NAMALWA (cell line): Measurements from ENCODE around the gene FOXRED1.
A peak's percentile ranks its signal among the peaks of the same experiment; 100 is the strongest.

Experiments used
- DNase-seq: peaks from one replicate; pipeline ENCODE4 v3.0.0-alpha.2; 2015; ENCODE audit warnings: low spot score

FOXRED1 gene

DNA sequence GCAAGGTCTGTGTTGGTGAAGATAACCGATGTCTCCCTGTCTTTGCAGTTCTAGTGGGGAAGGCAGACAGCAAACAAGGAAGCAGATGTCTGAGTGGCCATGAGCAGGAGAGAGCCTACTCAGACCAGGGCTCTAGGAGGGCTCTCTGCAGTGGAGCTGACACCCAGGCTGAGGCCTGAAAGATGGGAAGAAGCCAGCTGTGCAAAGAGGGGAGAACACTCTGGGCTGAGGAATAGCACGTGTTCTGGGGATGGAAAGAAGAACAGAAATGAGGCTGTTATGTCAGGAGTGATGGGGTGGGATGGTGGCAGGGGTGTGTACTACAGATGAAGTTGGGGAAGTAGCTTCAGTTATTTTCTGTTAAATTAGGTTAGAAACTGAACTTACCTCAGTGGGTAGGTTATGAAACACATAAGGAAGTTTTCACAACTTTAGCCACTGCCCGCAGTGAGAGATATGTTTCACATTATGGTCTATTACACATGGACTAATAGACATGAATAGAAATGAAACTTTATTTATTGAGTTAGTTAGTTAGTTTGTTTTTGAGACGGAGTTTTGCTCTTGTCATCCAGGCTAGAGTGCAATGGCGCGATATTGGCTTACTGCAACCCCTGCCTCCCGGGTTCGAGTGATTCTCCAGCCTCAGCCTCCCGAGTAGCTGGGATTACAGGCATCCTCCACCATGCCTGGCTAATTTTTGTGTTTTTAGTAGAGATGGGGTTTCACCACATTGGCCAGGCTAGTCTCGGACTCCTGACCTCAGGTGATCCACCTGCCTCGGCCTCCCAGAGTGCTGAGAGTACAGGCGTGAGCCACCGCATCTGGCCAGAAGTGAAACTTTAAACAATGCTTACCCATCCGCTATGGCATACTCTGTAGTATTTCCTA, 42.7 kb downstream of the FOXRED1 start:
- DNase-seq, result no peak

DNA sequence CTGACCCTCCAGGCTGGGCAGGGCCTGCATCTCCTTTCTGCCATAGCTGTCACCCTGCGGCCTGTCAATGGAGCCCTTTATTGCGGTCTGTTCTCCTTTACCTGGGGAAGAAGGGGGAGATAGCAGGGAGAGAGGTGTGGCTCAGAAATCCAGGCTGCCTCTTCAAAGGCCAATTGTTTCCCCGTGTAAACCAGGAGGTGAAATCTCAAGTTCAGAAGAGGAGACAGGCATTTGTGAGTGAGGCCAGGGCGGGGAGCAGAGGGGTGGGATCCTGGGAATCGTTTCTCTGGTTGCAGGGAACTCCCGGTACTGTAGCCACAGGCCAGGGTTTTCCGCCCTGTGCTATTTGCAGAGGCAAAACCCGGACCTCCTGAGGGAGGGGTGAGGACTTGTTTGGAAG, 44.0 kb downstream of the FOXRED1 start:
- DNase-seq, result no peak

- DNase-seq, result no peak
Observed at GRCh38 chr11:126313826-126314225, 44.9 kb downstream of the FOXRED1 start.

- DNase-seq, result no peak
Observed at GRCh38 chr11:126317432-126317755, 48.4 kb downstream of the FOXRED1 start.

GRCh38 chr11:126317756-126318573, 49.0 kb downstream of the FOXRED1 start:
- no peak for DNase-seq

DNA sequence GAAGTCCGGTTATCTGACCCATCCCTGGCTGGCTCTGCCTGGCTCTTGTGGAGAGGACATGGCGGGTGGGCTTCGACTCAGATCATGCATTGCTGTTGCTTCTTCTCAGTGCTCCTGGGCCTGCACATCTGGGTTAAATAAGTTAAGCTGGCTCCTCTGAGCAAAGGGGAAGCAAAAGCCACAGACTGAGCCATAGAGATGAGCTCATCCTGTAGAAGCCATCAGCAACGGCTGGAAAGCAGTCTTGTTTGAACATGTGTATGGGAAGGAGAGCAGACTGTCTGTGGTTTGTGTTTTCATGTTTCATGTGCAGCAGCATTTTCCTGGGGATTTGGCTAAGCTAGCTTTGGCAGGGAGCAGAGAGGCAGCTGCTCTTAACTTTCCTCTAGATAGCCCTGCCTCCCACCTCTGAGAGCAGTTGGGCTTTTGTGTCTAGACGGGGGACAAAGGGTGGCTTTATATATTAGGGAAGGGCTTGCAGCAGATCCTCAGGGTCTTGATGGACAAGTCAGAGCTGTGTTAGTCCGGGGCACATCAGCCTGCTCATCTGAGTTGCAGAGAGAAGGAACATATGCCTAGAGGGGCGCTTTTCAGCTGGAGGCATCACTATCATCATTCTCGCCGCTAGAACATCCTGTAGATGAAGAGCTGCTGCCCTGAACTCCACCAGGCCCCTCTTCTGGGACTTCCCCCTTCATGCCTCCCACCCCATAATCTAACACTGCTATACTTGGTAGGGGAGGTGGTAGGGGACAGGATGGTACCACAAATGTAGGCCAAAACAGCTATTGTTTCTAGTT, 49.8 kb downstream of the FOXRED1 start:
- DNase-seq, result peak; percentile 17

GRCh38 chr11:126319374-126319740, 50.4 kb downstream of the FOXRED1 start:
- no peak for DNase-seq

GRCh38 chr11:126322996-126323395, 54.0 kb downstream of the FOXRED1 start:
- DNase-seq, result no peak

- no peak for DNase-seq
Observed at GRCh38 chr11:126327281-126328000, 58.5 kb downstream of the FOXRED1 start.
